Measurements from ENCODE around the gene DRAP1.

Gene DRAP1

DNA sequence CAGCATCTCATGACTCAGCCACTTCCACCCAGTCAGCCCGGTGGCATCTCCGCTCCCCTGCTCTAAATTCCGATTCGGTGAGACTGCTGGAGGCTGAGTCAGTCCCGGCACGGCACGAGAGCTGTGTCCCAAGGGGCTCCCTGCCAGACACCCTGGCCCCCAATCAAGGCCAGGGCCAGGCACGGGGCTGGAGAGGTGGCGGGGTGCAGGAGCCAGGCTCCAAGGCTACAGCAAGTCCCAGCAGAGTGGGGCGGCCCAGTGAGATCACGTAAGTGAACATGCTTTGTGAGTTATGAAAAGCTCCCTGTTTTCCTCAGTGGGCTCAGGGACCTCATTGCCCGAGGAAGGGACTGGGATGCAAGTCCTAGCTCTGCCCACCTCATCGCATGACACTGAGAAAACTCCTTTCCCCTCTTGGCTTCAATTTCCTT lies 3.4 kb upstream of the DRAP1 start:
- H3K4me3 ChIP-seq (ENCODE audit: control insufficient read depth, low read depth, low read length) = peak overlapping the region; percentile 13
- peak; percentile 90 for DNase-seq (ENCODE audit: low read depth)
- TF ChIP-seq, protein P1, sequence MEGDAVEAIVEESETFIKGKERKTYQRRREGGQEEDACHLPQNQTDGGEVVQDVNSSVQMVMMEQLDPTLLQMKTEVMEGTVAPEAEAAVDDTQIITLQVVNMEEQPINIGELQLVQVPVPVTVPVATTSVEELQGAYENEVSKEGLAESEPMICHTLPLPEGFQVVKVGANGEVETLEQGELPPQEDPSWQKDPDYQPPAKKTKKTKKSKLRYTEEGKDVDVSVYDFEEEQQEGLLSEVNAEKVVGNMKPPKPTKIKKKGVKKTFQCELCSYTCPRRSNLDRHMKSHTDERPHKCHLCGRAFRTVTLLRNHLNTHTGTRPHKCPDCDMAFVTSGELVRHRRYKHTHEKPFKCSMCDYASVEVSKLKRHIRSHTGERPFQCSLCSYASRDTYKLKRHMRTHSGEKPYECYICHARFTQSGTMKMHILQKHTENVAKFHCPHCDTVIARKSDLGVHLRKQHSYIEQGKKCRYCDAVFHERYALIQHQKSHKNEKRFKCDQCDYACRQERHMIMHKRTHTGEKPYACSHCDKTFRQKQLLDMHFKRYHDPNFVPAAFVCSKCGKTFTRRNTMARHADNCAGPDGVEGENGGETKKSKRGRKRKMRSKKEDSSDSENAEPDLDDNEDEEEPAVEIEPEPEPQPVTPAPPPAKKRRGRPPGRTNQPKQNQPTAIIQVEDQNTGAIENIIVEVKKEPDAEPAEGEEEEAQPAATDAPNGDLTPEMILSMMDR (IDR thresholded peaks at IDR 0.05; ENCODE audit: control insufficient read depth, insufficient read depth, low read depth, low read length, missing control alignments) = no peak

DNA sequence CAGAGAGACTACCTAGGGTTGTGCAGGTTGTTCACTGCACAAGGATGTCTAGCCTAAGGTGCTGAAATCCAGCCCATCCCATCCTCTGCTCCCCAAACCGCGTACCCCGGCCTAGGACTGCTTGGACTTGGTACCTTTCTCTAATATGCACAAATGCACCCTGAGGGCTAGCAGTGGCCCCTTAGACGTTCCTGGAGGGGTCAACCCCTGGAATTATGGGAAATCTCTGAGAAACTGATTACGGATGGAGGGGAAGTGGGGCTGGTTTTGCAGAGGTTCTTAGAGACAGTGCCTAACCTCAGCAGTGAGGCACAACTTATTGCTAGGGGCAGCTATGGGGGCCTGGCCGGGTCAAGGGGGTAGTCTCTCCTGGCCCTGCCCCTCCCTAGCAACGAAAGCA lies 2.8 kb upstream of the DRAP1 start:
- TF ChIP-seq, protein P1 (IDR thresholded peaks at IDR 0.05; ENCODE audit: control insufficient read depth, insufficient read depth, low read depth, low read length, missing control alignments) = no peak
- peak overlapping the region; percentile 75 for H3K4me3 ChIP-seq (ENCODE audit: control insufficient read depth, low read depth, low read length)
- DNase-seq (ENCODE audit: low read depth) = no peak

DNA sequence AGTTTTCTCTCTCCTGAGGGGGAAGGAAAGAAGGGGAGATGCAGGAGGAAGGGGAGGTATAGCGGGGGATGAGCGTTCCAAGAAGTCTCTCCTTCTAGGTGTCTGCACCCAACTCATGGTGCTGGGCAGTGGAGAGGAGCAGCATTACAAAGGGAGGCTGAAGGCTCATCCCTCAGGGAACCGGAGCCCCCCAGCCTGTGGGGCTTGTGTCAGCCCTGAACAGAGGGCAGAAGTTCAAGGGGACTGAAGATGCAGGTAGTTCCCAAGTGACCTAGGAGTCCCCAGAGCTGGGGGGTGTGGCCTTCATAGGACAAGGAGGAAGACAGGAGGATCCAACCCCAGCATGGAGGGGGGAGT lies 2.2 kb upstream of the DRAP1 start:
- TF ChIP-seq, protein P1 (IDR thresholded peaks at IDR 0.05; ENCODE audit: control insufficient read depth, insufficient read depth, low read depth, low read length, missing control alignments) = no peak
- H3K4me3 ChIP-seq (ENCODE audit: control insufficient read depth, low read depth, low read length) = peak overlapping the region; percentile 75
- DNase-seq (ENCODE audit: low read depth) = no peak

DNA sequence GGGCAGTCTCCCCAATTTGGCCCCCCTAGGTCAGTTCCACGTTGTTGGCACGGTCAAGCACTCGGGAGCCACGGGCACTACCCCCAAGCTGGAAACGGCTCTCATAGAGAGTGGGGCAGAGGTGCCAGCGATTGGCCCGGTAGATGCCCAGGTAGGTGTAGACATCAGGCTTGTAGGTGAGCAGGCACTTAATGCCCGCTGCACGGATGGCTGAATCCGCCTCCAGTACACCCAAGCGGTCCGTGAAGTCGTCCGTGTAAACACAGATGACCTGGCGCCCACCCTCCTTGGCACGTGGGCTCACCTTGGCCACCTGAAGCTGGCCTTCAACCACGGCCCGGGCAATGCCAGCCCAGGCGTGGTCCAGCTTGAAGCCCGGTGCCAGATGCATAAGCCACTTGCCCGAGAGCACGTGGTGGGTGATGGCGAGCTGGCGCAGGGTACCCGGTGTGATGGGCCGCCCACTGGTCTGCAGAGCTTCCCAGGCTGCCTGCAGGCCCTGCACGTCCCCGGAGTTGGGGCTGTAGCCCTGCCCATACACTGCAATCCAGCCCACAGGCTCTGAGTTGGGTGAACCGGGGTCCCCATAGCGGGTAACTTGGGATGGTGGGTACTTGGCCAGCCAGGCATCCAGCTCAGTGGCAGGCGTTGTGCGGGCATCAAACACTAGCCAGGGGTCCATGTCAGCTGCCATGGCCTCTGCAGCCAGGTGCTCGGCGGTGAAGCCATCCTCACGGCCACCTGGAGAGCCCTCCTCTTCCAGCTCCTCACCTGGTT lies 1.6 kb upstream of the DRAP1 start:
- peak overlapping the region; percentile 75 for H3K4me3 ChIP-seq (ENCODE audit: control insufficient read depth, low read depth, low read length)
- TF ChIP-seq, protein P1 (IDR thresholded peaks at IDR 0.05; ENCODE audit: control insufficient read depth, insufficient read depth, low read depth, low read length, missing control alignments) = no peak
- no peak for DNase-seq (ENCODE audit: low read depth)

DNA sequence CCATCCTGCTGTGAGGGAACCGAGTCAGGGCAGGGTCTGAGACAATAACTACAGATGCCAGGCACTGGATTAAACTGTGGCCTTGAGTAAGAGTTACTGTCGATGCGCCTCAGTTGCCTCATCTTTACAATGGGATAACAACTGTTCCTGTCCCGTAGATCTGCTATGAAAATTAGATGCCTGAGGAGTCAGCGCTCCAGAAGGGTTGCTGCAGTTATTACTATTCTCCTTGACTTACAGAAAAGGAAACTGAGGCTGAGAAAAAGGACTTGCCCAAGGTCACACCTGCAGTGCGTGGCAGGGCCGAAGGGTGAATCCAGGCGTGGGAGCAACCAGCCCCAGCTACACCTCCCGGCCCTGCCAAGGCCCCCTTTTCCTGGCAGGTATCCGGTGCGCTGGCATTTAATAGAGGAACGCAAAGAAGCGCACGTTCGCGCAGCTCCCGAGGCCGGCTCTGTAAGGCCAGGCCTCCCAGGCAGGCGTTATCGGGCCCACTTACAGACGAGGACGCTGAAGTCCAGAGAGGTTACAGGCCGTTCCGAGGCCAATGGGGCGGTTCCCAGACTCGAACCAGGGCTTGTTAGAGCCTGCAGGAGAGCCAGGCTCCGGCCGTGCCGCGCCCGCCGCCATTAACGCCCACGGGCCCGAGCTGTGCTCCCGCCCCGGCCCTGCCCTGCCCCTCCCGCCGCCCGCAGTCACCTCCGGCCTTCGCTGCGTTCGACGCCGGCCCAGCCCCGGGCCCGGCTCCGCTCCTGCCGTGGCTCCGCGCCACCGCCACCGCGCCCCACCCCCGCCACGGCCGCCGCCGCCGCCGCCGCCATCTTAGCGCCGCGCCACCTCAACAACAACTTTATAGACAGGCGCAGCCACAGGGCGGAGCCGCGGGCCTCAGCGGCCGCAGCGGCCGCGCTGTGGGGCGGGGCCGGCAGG lies 750 bp upstream of the DRAP1 start, which contains the start of gene C11orf68:
Gene C11orf68 (minus strand): TSS at position 852 of the 930 bp plus-strand sequence. CDS start 31 bp downstream, at position 821.
- TF ChIP-seq, protein P1 (IDR thresholded peaks at IDR 0.05; ENCODE audit: control insufficient read depth, insufficient read depth, low read depth, low read length, missing control alignments) = no peak
- DNase-seq (ENCODE audit: low read depth) = no peak
- peak within 1 kb of the TSS; percentile 98 for H3K4me3 ChIP-seq (ENCODE audit: control insufficient read depth, low read depth, low read length)

DNA sequence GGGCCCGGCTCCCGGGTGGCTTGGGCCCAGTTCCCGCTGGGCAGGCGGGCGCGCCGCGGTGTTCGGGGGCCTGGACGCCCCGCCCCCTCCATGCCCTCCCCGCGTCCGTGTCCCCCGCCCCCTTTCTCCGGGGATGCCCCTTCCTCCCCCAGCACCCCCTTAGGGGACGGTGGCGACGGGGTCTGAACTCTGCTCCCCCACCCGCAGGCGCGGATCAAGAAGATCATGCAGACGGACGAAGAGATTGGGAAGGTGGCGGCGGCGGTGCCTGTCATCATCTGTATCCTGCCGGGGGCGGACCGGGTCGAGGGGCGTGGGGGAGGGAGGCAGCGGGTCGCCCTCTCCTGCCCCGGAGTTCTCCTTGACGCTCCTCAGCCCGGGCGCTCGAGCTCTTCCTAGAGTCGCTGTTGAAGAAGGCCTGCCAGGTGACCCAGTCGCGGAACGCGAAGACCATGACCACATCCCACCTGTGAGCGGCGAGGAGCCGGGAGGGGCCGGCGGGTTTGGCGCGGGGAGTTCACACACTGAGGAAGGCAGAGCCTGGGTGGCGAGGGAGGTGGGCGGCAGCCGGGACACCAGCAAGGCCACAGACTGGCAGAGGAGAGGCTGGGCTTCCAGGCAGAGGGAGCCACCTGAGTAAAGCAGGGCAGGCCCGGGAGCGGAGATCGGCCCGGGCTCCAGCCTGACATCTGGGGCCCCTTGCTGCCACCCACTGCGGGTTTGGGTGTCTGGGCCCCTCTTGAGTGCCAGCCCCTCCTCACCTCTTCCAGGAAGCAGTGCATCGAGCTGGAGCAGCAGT lies 546 bp downstream of the DRAP1 start:
- TF ChIP-seq, protein P1 (IDR thresholded peaks at IDR 0.05; ENCODE audit: control insufficient read depth, insufficient read depth, low read depth, low read length, missing control alignments) = no peak
- peak overlapping the region; percentile 98 for H3K4me3 ChIP-seq (ENCODE audit: control insufficient read depth, low read depth, low read length)
- no peak for DNase-seq (ENCODE audit: low read depth)
